Stimulated activated naive CD8-positive, alpha-beta T cell treated with anti-CD3 and anti-CD28 coated beads, Interleukin-15, Interleukin-2, amounts not matched to agents 100 ng/mL and 50 ng/mL, for 24 hours (primary cell): ENCODE data around the gene CHRND.
A peak's percentile ranks its signal among the peaks of the same experiment; 100 is the strongest.

Experiments used
- H3K27ac Mint-ChIP-seq: one replicate; pipeline ENCODE4 v1.8.0; 2021; ENCODE audit warnings: mild to moderate bottlenecking, mixed read lengths
- H3K27me3 Mint-ChIP-seq: one replicate; pipeline ENCODE4 v1.8.0; 2021; ENCODE audit warnings: mixed read lengths
- H3K36me3 Mint-ChIP-seq: one replicate; pipeline ENCODE4 v1.8.0; 2021; ENCODE audit warnings: low read depth, mixed read lengths
- H3K4me1 Mint-ChIP-seq: one replicate; pipeline ENCODE4 v1.8.0; 2021; ENCODE audit warnings: low read depth, mixed read lengths
- H3K4me3 Mint-ChIP-seq: one replicate; pipeline ENCODE4 v1.8.0; 2021; ENCODE audit warnings: mild to moderate bottlenecking, mixed read lengths
- H3K9me3 Mint-ChIP-seq: one replicate; pipeline ENCODE4 v1.8.0; 2021; ENCODE audit warnings: mixed read lengths

CHRND gene

GRCh38 chr2:232493701-232494474 is 32.1 kb upstream of the CHRND start:
- H3K27ac Mint-ChIP-seq: no peak overlapping the region
- H3K4me3 Mint-ChIP-seq: no peak overlapping the region
- no peaks in the 10 kb centered on the region for H3K36me3 Mint-ChIP-seq
- no peaks in the 10 kb centered on the region for H3K4me1 Mint-ChIP-seq
- H3K27me3 Mint-ChIP-seq: peaks cover 27% of the 10 kb centered on the region
- no peaks in the 10 kb centered on the region for H3K9me3 Mint-ChIP-seq

GRCh38 chr2:232494542-232494941 is 31.4 kb upstream of the CHRND start:
- H3K27me3 Mint-ChIP-seq: peaks cover 20% of the 10 kb centered on the region
- no peak overlapping the region for H3K4me3 Mint-ChIP-seq
- H3K27ac Mint-ChIP-seq: no peak overlapping the region
- no peaks in the 10 kb centered on the region for H3K9me3 Mint-ChIP-seq
- H3K36me3 Mint-ChIP-seq: no peaks in the 10 kb centered on the region
- no peaks in the 10 kb centered on the region for H3K4me1 Mint-ChIP-seq

- no peaks in the 10 kb centered on the region for H3K9me3 Mint-ChIP-seq
- no peaks in the 10 kb centered on the region for H3K4me1 Mint-ChIP-seq
- no peak overlapping the region for H3K27ac Mint-ChIP-seq
- H3K27me3 Mint-ChIP-seq: peaks cover 13% of the 10 kb centered on the region
- no peaks in the 10 kb centered on the region for H3K36me3 Mint-ChIP-seq
- H3K4me3 Mint-ChIP-seq: no peak overlapping the region
Measured at GRCh38 chr2:232495292-232495691, 30.7 kb upstream of the CHRND start.

GRCh38 chr2:232496501-232497270 is 29.3 kb upstream of the CHRND start:
- Mint-ChIP-seq H3K27me3 (peaks cover 12% of the 10 kb centered on the region), H3K9me3 (no peaks in the 10 kb centered on the region), H3K36me3 (no peaks in the 10 kb centered on the region), H3K4me3 (no peak overlapping the region), H3K27ac (no peak overlapping the region), H3K4me1 (no peaks in the 10 kb centered on the region)

- peaks cover 1% of the 10 kb centered on the region for H3K4me1 Mint-ChIP-seq
- H3K9me3 Mint-ChIP-seq: no peaks in the 10 kb centered on the region
- peaks cover 9% of the 10 kb centered on the region for H3K27me3 Mint-ChIP-seq
- no peak overlapping the region for H3K27ac Mint-ChIP-seq
- no peaks in the 10 kb centered on the region for H3K36me3 Mint-ChIP-seq
- H3K4me3 Mint-ChIP-seq: no peak overlapping the region
Measured at GRCh38 chr2:232497348-232497747, 28.6 kb upstream of the CHRND start.

GRCh38 chr2:232498452-232498851 is 27.5 kb upstream of the CHRND start:
- Mint-ChIP-seq H3K4me3 (no peak overlapping the region), H3K36me3 (no peaks in the 10 kb centered on the region), H3K4me1 (peaks cover 4% of the 10 kb centered on the region), H3K27me3 (peaks cover 9% of the 10 kb centered on the region), H3K9me3 (no peaks in the 10 kb centered on the region), H3K27ac (no peak overlapping the region)

DNA sequence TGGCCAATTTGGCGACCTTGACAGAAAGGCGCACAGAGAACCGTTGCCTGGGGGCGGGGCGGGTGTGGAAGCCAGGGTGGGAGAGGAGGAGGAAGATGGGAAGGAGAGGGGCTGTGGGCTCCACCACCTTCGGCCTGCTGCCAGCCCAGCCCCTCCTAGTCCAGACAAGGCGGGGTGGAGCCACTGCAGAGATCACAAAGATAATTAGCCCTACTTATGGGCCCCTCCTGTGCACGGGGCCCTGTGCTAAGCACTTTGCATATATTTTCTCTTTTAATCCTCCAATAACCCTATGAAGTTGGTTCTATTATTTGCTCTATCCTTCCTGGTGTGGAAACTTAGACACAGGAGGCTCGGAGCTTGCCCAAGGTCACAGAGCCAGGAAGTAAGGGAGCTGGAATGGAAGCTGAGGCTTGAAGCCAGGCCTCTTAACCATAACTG is 24.6 kb upstream of the CHRND start:
- Mint-ChIP-seq H3K9me3 (no peaks in the 10 kb centered on the region), H3K4me3 (no peak overlapping the region), H3K27me3 (peaks cover 23% of the 10 kb centered on the region), H3K27ac (no peak overlapping the region), H3K36me3 (no peaks in the 10 kb centered on the region), H3K4me1 (peaks cover 14% of the 10 kb centered on the region)

- Mint-ChIP-seq H3K4me3 (no peak overlapping the region), H3K27ac (no peak overlapping the region), H3K36me3 (no peaks in the 10 kb centered on the region), H3K4me1 (peaks cover 14% of the 10 kb centered on the region), H3K9me3 (no peaks in the 10 kb centered on the region), H3K27me3 (peaks cover 23% of the 10 kb centered on the region)
Measured at GRCh38 chr2:232501794-232502390, 24.1 kb upstream of the CHRND start.

- Mint-ChIP-seq H3K9me3 (no peaks in the 10 kb centered on the region), H3K4me3 (peak overlapping the region; percentile 54), H3K4me1 (peaks cover 14% of the 10 kb centered on the region), H3K27me3 (peaks cover 23% of the 10 kb centered on the region), H3K36me3 (no peaks in the 10 kb centered on the region), H3K27ac (no peak overlapping the region)
Measured at GRCh38 chr2:232502511-232502910, 23.4 kb upstream of the CHRND start.

- no peaks in the 10 kb centered on the region for H3K36me3 Mint-ChIP-seq
Measured at GRCh38 chr2:232502911-232503808, 22.8 kb upstream of the CHRND start.

GRCh38 chr2:232503809-232504323 is 22.1 kb upstream of the CHRND start:
- Mint-ChIP-seq H3K9me3 (no peaks in the 10 kb centered on the region), H3K27ac (no peak overlapping the region), H3K36me3 (no peaks in the 10 kb centered on the region), H3K27me3 (peaks cover 19% of the 10 kb centered on the region), H3K4me3 (peak overlapping the region; percentile 7), H3K4me1 (peaks cover 14% of the 10 kb centered on the region)

More at GRCh38 chr2:232502911-232503808, 22.8 kb upstream of the CHRND start:
- Mint-ChIP-seq H3K27me3 (peaks cover 23% of the 10 kb centered on the region), H3K4me3 (peak overlapping the region; percentile 48), H3K4me1 (peaks cover 14% of the 10 kb centered on the region), H3K9me3 (no peaks in the 10 kb centered on the region), H3K27ac (no peak overlapping the region)

DNA sequence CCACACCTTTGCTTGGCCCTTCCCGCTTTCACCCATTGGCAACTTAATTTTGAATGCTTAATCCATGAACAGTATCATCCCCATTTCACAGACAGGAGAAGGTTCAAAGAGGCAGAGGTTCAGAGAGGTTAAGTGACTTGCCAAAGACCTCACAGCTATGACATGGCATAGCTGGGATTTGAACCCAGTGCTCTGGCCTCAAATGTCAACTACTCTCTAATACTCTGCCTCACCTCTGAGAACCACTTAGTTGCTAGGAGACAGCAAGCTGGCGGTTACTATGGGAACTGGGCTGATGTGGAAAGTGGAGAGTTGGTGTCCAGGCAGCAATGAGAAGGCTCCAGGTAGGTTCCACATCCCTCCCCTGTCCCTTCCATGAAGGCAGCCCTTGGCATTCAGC is 21.5 kb upstream of the CHRND start:
- Mint-ChIP-seq H3K4me1 (peaks cover 14% of the 10 kb centered on the region), H3K27ac (no peak overlapping the region), H3K36me3 (no peaks in the 10 kb centered on the region), H3K27me3 (peaks cover 19% of the 10 kb centered on the region), H3K4me3 (no peak overlapping the region), H3K9me3 (no peaks in the 10 kb centered on the region)

- Mint-ChIP-seq H3K27me3 (peaks cover 22% of the 10 kb centered on the region), H3K9me3 (no peaks in the 10 kb centered on the region), H3K4me1 (peaks cover 14% of the 10 kb centered on the region), H3K4me3 (no peak overlapping the region), H3K27ac (no peak overlapping the region), H3K36me3 (no peaks in the 10 kb centered on the region)
Measured at GRCh38 chr2:232505856-232506255, 20.1 kb upstream of the CHRND start.

- H3K27me3 Mint-ChIP-seq: peaks cover 19% of the 10 kb centered on the region
- no peaks in the 10 kb centered on the region for H3K36me3 Mint-ChIP-seq
- H3K9me3 Mint-ChIP-seq: no peaks in the 10 kb centered on the region
- no peak overlapping the region for H3K4me3 Mint-ChIP-seq
- H3K4me1 Mint-ChIP-seq: peaks cover 14% of the 10 kb centered on the region
- H3K27ac Mint-ChIP-seq: no peak overlapping the region
Measured at GRCh38 chr2:232506709-232507108, 19.3 kb upstream of the CHRND start.
